Femur (tissue), 1 donor: ENCODE data around the gene WFDC6.
"Not testable (repeated sequence)": the region's sequence is repeated elsewhere in the genome, so short reads cannot be mapped to it uniquely, and the experiment has no call there.

Source experiments
- DNase-seq: peaks from one replicate; pipeline ENCODE4 v3.0.0-alpha.2; 2017

Gene WFDC6

DNA sequence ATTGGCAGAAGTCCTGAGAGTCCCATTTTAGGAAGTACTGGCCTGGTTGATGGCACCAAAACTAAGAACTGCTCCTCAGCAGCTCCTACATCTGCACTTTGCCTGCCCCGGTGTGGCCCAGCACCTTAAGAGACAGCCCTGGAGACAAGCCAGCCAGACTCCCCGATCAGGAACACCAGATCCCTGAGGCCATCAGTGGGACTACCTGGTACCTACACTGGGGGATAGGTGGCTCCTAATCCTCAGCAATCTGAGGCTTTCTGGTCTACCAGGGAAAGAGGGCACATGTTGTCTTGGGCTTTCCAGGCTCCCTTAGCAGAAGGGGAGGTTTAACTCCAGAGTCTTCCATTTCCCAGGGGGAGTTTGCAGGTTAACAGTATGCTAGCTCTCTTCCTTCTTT is at the start of gene WFDC6:
Gene WFDC6, minus strand, starts transcription at position 101 of the 400 bp plus-strand sequence. Its CDS starts 75 bp downstream, at position 26.
- no peak for DNase-seq

DNA sequence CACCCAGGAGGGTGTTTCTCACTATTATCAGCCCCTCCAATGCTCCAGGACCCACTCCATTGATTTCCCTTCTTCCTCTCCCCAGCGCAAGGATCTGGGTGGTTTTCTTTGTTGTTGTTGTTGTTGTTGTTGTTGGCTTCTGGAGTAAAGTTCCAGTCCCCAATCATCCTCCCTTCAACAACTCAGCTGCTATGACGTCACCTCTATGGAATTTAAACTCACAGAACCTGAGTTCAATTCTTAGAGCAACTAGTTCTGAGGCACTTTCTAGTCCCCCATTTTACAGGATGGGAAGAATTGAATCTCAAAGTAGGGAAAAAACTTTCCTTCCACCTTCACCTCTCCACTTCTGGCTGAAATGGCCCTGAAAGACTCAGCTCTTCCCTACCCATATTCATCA is 49.5 kb upstream of the WFDC6 start:
- DNase-seq = no peak

- not testable (repeated sequence) for DNase-seq
Observed at GRCh38 chr20:45585986-45586385, 46.7 kb upstream of the WFDC6 start.

DNA sequence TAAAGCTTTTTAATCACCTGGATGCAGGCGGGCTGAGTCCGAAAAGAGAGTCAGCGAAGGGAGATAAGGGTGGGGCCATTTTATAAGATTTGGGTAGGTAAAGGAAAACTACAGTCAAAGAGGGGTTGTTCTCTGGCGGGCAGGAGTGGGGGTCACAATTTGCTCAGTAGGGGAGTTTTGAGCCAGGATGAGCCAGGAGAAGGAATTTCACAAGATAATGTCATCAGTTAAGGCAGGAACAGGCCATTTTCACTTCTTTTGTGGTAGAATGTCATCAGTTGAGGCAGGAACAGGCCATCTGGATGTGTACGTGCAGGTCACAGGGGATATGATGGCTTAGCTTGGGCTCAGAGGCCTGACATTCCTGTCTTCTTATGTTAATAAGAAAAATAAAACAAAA is 45.0 kb upstream of the WFDC6 start:
- not testable (repeated sequence) for DNase-seq

- DNase-seq = no peak
Observed at GRCh38 chr20:45583502-45583901, 44.2 kb upstream of the WFDC6 start.

GRCh38 chr20:45581702-45582101 is 42.4 kb upstream of the WFDC6 start:
- no peak for DNase-seq

DNA sequence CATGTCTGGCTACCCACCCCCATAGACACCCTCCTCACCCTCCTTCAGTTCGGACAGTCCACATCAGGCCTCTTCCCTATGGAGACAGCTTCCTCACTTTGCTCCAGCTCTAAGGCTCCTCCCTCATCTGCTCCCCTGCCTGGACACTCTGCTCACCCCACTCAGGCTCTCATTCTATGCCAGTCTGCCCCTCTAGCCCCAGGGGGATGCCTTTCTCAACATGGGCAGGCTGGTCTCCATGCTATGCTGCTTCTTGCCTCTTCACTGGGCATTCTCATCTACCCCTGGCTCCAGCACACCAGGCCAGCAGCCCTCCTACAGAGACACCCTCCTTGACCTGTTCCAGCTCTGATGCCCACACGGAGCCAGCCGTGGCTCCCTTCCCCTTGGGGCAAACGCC is 39.9 kb upstream of the WFDC6 start, which contains the start of gene WFDC8:
Gene WFDC8, minus strand, starts transcription at position 101 of the 400 bp plus-strand sequence. Its CDS starts 37 bp downstream, at position 64.
- no peak for DNase-seq

DNA sequence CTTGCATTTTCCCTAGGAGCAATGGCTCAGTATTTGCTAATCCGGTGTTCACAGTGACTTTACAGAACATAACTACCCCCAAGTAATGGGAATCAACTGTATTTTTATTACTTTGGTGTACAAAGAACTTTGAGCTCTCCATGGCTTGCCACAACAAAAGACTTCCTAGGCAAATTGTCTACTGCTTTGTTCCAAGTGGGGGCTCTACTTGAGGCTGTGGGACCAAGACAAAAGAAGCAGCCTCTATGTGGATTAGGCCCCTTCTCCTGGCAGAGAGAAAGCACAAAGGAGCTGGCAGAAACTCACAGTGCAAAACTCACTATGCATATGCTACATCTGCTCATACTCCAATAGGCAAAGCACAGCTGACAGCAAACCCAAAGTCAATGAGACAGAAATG is 38.9 kb upstream of the WFDC6 start:
- DNase-seq = no peak

DNA sequence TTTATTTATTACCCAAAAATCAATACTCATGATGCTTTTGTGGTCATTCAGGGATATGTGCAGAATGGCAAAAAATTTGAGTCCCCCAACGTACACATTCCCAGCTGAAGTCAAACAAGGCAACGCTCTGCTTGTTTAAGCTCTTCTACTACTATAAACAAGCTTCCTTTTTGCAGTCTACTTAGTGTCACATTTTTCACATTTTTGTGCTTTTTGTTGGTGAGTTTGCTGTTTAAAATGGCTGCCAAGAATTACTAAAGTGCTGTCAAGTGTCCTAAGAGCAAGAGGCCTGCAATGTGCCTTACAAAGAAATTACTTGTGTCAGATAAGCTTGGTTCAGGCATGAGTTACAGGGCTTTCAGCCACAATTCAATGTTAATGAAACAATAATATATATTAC is 37.7 kb upstream of the WFDC6 start:
- DNase-seq = no peak

- no peak for DNase-seq
Observed at GRCh38 chr20:45575931-45576330, 36.6 kb upstream of the WFDC6 start.

DNA sequence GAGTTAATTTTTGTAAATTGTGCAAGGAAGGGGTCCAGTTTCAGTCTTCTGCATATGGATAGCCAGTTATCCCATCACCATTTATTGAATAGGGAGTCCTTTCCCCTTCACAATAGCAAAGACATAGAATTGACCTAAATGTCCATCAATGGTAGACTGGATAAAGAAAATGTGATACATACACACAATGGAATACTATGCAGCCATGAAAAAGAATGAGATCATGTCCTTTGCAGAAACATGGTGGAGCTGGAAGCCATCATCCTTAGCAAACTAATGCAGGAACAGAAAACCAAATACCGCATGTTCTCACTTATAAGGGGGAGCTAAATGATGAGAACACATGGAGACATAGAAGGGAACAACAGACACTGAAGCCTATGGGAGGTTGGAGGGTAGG is 30.4 kb upstream of the WFDC6 start:
- not testable (repeated sequence) for DNase-seq

DNA sequence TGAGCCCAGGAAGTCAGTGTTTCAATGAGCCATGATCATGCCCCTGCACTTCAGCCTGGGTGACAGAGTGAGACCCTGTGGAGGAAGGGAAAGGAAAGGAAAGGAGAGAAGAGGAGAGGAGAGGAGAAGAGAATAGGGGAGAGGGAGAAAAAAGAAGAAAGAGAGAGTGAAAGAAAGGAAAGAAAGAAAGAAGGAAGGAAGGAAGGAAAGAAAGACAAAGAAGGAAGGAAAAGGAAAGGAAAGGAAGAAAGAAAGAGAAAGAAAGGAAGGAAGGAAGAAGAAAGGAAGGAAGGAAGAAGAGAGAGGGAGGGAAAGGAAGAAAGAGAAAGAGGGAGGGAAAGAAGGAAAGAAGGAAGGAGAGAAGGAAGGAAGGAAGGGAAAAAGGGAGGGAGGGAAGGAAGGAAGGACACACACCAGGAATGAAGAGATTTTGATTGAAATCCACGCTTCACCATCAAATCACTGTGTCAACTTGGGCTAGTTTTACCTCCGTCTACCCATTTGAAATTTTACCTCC is 25.5 kb upstream of the WFDC6 start:
- no peak for DNase-seq

GRCh38 chr20:45555198-45555597 is 15.9 kb upstream of the WFDC6 start:
- no peak for DNase-seq

DNA sequence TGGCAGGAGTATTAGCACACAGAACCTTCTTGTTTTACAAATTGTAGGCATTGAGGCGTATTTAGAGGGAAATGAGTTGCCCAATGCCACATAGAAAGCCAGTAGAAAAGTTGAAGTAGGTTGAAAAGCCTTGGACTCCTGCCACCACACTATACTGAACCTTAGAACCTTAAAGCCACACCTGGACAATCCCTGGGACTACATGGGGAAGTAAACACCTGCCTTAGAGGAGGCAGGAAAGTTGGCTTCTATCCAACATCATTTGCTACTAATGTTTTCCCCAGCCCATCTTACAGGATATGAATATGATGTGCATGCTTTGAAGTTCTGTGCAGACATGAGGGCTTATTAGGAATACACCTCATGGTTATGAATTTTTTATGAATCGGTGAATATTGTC is 13.2 kb upstream of the WFDC6 start:
- no peak for DNase-seq

DNA sequence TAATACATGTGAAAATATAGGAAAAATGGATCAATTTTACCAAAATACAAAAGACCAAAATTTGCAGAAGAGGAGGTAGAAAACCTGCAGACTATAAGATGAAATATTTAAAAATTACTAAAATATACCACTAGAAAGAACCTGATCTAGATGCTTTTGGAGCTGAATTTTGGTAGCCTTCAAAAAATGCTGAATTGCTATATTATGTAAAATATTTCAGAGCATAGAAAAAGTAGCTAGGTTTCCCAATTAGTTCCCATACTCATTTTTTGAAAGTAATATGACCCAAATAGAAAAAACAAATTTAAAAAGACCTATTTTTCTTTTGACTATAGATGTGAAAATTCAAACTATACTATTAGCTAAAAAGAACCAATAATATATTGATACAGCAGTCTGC is 11.5 kb upstream of the WFDC6 start:
- DNase-seq = no peak

GRCh38 chr20:45548410-45548809 is 9.1 kb upstream of the WFDC6 start:
- no peak for DNase-seq

DNA sequence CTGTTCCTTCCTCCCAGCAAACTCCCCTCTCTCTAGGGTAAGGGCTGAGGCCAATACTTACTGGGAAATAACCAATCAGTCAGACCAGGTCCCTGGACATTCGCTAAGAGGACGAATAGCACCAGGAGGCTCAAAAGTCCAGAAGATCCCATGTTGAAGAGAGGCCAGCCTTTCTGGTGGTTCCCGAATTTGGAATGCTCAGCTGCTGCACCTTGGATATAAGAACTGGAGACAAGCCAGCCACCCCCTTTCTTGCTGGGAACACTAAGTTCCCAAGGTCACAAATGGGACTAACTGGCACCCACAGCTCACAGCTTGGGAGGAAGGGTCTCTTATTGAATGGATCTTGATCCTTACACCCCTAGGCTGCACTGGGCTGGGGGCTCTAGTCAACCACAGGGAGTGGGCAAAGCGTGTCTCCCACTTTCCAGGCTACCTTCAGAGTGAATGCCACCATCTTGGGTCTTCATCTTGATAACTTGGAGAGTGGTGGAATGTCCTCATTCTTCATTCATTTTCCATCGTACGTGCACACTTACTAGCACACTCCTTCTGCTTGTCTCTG is 8.0 kb upstream of the WFDC6 start, which contains the start of gene EPPIN:
Gene EPPIN, minus strand, starts transcription at position 196 of the 565 bp plus-strand sequence. Its CDS starts 44 bp downstream, at position 152.
- no peak for DNase-seq

DNA sequence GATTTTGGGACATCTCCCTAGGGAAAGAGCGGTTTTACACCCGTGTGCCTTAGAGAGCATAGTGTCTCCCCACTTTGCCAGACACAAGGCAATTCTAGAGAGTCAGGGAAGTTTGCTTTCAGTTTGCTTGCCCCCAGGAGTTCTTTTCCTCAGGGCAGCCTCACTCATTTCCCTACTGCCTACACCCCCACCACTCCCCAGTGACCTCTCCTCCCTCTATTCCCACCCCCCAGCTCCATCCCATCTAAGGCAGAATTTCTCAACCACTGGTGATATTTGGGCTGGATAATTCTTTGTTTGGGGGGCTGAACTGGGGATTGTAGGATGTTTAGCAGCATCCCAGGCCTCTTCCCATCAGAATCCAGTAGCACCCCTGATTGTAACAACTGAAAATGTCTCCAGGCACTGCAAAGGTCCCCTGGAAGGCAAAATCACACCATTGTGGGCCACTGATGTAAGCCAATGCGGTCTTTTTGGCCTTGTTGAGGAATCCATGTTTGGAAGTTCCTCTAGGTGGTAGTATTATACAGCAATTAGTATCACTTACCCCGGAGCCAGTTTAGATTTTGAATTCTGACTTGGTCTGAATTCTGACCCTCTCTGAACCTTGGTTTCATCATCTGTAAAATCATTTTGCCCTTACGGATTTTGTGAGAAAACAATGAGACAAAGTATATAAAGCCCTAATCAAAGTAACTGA is 6.6 kb upstream of the WFDC6 start:
- no peak for DNase-seq

DNA sequence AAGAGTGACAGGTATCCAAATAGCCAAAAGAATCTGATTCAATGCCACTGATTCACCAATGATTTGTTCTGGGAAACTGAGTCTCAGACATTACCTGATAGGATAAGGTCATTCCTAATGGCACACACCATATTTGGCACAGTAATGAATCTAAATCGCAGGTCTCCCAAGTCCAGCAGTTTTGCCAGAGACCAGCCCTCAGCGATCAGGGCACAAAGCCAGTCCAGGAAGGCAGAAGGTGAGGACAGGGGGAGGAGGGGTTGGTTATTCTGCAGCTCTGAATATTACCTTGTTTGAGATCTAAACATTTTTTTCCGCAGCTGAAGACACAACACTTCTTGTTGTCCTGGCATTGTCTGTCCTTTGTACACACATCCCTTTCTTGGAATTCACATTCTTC is 6.1 kb upstream of the WFDC6 start:
- no peak for DNase-seq

GRCh38 chr20:45538209-45538799 is 978 bp downstream of the WFDC6 start:
- DNase-seq = no peak

DNA sequence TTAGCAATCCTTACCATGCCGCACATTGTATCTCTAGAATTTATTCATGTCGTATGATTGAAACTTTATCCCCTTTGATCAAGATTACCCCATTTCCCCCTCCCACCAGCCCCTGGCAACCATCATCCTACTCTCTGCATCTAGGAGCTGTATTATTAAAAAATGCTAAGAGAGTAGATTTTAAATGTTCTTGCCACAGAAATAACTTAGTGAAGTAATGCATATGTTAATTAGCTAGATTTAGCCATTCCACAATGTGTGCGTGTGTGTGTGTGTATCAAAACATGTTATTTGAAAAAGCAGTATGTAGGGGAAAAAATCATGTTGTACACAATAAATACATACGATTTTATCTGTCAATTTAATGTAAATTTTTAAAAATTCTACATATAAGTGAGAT is 12.0 kb downstream of the WFDC6 start:
- no peak for DNase-seq

DNA sequence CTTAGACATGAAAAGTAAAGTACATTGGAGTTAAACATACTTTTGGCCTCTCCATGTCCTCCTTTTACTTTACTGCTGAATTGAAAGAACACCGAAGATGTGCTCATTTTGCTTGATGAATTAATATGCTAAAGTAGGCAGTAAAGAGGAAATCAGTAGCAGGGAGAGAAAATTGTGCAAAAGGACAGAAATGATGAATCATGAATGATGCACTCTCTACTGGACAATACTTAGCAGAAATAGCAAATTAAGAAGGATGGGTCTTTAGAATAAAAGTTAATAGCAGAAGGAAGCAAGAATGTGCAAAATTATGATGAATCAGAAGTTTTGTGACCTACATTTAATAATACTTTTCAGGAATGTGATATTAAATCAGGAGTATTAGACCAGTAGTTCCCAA is 15.5 kb downstream of the WFDC6 start:
- no peak for DNase-seq

DNA sequence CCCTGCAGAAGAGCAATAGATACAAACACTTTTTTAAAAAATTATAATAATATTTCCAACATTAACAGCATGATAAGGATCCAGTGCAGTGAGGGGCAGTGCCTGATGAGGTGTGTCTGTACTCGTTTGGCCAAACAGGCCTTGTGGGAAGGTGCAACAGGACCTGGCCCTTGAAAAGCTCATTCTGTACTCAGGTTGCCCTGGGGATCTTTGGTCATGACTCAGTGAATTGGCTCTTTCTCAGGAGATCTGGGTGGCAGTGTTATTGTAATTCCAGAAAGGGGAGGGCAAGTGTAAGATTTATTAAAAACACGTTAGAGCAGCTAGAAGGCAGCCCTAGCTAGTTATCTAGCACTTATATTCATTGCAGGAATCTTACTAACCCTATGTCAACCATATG is 21.0 kb downstream of the WFDC6 start:
- no peak for DNase-seq
